Activated CD4-positive, alpha-beta T cell treated with anti-CD3 and anti-CD28 coated beads for 1 hour (primary cell): Measurements from ENCODE around the gene COMT.
A peak's percentile ranks its signal among the peaks of the same experiment; 100 is the strongest.

ENCODE experiments used
- DNase-seq: peaks from one replicate; pipeline ENCODE4 v3.0.0-alpha.2; 2020

Gene COMT

DNA sequence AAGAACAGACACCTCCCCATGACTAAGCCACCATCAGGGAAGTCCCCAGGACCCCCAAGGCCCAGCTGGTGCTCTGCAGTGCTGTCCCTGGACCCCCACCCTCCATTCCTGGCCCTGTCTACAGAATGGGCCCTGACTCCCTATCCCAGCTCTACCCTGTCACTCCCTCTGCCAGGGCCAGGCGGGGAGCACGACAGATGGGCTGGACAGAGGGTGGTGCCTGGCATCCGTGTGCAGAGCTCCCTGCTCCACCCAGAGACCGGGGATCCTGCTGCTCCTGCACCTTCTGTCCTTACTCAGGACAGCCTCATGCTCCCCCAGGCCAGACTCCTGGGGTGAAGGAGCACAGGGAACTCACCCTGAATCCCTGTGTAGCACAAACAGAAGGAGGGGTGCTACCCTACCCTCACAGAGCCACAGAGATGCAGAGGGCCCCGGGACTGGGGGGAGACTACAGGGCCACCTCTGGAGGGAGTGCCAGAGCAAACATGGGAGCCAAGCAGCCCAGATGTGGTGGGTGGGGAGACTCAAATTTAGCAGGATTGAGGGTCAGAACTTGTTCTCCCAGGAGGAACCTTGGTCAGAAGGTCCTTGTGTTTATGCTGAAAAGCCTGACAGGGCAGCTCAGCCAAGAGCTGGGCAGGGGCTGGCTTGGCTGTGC lies 73.1 kb downstream of the COMT start:
- DNase-seq, result no peak

DNA sequence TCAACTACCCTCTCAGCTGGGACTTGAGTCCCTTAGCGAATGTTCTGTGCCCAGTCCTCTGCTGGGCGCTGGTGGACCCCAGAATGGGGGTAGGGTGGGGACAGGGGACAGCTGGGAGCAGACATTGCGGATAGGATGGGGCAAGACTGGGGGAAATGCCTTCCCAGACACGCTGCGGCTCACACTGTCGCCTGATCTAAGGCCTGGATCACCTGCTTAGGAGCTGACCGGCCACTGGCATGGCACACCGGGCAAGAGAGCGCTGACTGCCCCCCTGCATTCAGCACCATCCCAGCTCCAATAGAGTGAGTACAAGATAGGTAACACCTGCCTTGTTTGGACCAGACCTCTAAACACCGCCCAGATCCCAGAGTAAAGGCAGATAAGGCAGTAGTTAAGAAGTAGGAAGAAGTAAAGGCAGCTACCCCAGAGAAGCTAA lies 73.6 kb downstream of the COMT start:
- no peak for DNase-seq

DNA sequence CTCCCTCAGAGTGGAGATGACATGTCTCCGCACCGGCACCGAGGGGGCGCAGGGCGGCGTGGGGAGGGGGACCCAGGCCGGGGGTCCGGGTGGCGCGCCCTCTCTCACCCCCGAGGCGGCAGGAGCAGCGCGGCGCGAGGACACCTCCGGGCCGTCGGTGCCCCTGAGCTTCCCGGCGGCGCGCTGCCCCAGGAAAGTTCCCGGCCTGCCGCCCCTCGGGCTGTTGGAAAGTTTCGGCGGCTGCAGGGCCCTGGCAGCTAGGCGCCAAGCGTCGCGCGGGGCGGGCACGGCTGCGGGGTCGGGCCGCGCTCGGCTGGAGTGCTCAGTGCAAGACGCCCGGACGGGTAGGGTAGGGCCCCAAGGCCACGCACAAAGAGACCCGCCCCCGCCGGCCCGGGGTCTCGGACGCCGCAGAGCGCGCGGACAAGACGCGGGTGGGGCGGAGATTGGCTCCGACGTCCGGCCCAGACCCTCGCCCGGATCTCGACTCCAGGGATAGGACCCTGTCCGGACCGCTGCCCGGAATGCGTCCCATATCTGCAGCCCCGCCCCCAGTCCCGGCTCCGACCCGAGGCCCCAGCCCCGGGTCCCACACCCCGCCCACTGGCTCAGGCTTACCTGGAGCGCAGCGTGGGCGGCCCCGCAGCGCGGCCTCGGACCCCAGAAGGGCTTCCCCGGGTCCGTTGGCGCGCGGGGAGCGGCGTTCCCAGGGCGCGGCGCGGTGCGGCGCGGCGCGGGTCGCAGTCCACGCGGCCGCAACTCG lies 74.6 kb downstream of the COMT start:
- DNase-seq, result peak; percentile 21

- DNase-seq, result peak; percentile 88
These were observed 75.4 kb downstream of the COMT start, which contains the start of gene ARVCF for GRCh38 chr22:20016734-20017621. TSS of gene ARVCF (minus strand) at chr22:20016823. CDS start at chr22:19990794, 26,029 bp downstream.

DNA sequence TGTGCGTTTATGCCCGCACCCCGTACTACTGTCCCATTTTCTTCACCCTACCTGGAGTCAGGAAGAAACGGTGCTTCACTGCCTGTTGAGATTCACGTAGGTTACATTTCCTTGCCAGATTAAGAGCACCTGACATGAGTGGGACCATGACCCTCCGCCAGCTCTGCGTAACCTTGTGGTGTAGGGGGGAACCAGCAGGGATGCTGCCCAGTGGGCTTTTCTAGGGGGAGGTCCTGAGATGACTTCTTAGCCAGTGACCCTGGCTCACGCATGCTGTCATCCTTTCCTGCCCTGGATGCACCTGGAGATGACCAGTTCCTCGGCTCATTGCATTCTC lies 76.0 kb downstream of the COMT start:
- no peak for DNase-seq

DNA sequence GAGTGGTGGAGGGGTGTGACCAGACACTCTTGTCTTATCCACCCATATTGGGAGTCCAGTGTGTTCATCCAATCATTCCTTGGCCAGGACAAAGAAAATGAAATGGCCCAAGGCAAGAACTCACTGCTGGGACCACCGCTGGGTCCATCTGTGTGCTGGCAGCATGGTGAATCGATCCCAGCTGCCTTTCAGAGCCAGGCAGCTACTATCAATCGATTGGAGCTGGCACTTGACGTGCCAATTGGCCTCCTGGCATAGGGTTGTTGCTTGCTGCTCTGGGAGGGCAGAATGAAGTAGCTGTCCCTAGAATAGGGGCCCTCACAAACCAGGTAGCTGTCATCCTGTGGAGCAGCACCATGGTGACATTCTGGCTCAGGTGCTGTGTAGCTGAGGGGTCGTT lies 76.4 kb downstream of the COMT start:
- no peak for DNase-seq
